HG02943 (cell line): Measurements from ENCODE around the gene MTRFR.

Experiments
- ATAC-seq: cut with Tn5 transposase; IDR thresholded peaks from one replicate; pipeline ENCODE4 v1.9.1; 2021; ENCODE audit warnings: mild to moderate bottlenecking, low read depth, moderate library complexity; ENCODE audit not compliant: unreplicated experiment

Gene MTRFR

DNA sequence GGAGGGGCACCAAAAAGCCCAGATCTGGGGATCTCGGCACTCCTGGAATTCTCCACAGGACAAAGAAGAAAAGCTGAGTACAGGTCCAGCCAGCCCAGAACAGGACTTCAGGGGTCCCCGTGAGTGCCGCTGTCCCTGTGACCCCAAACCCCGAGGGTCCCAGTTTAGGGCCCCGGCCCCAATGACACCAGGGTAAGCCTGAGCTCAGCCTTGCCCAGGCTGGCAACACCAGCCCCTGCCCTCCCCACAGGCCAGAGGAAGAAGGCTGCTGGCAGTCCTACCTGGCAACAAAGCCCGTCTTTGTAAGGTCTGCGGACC lies 36.6 kb downstream of the MTRFR start:
- ATAC-seq, result no peak

DNA sequence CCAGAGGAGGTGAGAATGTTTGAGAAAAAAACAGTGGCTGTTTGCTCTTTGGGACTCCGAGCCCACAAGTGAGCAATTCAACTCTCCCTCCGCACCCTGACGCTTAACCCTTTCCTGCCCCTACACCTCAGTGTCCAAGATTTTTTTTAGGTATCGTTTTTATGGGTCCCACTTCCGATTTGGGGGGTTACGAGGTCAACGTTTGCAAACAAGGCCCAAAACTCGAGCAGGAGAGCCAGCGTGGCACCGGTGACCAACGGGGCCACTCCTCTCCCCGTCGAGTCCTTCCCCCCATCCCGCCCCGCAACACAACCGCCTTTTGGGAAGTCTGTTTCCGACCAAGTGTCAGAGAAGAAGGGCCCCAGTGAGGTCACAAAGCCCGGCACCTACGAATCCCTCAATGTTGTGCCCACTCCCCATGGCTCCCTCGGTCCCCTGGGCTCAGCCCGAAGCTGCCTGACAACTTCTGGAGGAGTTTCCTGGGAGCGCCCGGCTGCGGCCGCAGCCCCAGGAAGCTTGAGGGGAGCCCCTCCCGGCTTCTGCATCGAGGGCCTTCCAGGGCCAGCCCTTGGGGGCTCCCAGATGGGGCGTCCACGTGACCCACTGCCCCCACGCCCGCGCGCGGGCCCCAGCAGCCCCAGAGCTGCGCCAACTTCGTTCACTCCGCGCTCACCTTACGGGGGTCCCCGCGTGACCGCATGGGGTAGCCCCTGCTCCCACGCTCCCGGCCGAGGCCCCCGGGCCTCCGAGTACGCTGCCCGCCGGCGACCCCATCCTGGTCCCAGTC lies 37.2 kb downstream of the MTRFR start:
- no peak for ATAC-seq

DNA sequence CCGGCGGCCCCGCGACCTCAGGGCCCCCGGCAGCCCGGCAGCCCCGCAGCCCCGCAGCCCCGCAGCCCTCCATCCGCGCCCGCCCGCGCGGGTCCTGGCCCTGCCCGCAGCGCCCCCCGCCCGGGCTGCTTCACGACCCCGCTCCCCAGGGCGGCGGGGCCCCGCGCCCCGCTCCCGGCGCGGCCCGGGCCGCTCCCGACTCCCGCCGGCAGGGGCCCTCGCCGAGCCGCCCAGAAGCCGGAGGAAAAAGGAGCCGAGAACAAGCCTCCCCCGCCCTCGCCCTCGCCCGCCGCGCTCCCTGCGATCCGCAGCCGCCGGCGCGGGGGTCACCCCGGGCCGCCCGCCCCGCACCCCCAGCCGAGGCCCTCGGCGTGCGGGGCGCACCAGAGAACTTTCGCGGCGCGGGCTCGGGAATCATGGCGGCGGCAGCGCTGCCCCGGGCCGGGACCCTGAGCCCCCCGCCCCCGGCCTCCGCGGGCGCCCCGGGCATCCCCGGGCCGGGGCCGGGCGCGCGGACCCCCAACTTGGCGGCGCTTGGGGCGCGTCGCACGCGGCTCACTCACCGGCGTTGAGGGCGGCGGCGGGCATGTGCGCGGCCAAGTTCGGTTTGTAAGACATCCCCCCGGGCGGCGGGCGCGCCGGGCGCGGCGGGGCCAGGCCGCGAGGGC lies 37.9 kb downstream of the MTRFR start:
- no peak for ATAC-seq

DNA sequence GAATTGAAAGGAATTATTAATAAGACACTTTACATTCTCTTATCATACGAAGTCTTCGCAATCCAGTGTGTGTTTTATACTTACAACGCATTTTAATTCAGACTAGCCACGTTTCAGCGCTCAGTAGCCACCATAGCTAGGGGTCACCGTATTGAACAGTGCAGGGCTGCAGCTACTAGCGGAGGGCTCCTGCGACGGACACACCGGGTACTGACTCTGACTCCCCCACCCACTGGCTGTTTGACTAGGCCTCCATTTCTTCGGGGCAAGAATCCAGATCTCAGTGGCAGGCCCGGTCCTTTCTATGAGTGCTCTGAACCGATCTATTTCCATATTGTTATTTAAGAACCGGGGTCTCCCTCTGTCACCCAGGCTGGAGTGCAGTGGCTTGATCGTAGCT lies 39.9 kb downstream of the MTRFR start:
- no peak for ATAC-seq

DNA sequence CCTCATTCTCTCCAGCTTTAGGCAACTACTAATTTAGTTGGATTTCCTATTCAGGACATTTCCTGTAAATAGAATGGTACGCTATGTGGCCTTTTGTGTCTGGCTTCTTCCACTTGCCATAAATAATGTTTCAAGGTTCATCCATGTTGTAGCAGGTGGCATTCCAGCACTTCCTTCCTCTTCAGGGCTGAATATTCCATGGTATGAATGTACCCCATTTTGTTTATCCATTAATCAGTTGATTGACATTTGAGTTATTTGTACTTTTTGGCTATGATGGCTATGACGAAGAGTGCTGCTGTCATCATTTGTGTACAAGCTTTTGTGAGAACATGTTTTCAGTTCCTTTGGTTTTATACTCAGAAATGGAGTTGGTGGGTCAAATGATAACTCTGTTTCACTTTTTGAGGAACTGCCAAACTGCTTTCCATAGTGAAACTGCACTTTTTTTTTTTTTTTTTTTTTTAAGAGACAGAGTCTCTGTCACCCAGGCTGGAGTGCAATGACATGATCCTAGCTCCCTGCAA lies 44.9 kb downstream of the MTRFR start:
- peak; percentile 54 for ATAC-seq

DNA sequence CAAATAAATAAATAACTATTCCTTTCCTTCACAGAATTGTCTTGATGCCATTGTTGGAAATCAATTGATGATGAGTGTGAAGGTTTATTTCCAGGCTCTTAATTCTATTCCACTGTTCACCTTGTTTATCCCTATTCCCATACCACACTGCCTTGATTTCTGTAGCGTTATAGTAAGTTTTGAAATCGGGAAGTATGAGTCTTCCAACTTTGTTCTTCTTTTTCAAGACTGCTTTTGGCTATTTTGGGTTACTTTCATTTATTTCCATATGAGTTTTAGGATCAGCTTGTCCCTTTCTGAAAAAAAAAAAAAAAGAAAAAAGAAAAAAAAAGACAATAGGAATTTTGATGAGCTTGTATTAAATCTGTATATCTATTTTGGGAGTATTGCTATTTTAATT lies 47.7 kb downstream of the MTRFR start:
- no peak for ATAC-seq

DNA sequence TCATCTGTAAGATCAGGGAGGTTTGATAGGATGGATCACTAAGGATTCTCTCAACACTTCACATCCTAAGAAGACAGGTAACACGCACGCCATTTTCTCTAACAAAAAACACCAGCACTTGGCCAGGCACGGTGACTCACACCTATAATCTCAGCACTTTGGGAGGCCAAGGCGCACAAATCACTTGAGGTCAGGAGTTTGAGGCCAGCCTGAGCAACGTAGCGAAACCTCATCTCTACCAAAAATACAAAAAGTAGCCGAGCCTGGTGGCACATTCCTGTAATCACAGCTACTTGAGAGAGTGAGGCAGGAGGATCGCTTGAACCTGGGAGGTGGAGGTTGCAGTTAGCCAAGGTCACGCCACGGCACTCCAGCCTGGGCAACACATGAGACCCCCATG lies 48.9 kb downstream of the MTRFR start:
- ATAC-seq, result no peak

DNA sequence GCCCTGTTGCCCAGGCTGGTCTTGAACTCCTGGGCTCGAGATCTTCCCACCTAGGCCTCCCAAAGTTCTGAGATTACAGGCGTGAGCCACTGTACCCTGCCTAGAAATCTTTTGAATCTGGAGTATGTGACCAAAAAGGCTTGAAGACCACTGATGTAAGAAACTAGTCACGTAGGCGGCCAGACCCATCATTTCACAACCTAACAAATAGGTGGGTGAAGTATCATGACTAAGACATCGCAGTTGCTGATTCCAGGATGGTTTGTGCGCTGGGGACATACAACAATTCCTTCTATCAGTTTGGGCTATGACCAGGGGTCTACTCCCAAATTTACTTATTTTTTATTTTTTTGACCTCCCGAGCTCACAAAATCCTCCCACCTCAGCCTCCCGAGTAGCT lies 50.2 kb downstream of the MTRFR start:
- no peak for ATAC-seq

DNA sequence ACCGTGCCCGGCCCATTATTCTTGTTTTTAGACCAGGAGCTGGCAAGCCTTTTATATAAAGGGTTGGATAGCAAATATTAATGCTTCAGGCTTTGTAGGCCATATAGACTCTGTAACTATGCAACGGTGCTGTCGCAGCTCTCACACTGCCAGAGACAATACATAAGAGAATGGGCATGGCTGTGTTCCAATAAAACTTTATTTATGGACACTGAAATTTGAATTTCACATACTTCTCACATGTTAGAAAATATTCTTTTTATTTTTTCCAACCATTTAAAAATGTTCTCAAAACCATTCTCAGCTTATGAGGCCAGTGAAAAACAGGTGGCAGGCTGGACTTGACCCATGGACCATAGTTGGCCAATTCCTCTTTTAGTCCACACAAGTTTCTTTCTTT lies 51.4 kb downstream of the MTRFR start:
- no peak for ATAC-seq

DNA sequence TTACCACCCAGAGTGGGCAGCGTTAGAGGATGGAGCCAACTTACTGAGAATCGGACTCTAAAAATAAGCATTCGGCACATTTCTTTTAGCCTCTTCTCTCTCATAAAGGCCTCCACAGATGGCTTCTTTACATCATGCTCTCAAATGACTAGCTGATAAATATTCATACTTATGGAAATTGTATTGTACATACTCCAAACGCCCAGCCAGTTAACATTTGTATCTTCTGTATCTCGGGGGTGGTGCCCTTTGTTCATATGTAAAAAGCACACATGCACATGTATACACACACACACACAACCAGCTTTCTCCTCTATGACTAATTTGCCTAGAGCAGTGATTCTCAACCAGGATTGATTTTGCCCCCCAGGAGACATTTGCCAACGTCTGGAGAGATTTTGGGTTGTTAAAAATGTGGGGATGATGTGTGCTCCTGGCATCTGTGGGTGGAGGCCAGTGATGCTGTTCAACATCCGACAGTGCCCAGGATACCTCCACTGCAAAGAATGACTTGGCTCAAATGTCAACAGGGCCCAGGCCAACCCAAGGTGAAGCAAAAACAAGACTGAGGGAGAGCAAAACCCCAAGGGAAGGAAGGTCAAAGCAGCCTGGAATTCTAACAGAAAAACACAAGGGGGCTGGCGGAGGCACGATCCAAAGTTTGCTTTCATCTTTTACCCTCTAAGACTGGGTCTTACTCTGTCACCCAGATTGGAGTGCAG lies 53.6 kb downstream of the MTRFR start:
- no peak for ATAC-seq

DNA sequence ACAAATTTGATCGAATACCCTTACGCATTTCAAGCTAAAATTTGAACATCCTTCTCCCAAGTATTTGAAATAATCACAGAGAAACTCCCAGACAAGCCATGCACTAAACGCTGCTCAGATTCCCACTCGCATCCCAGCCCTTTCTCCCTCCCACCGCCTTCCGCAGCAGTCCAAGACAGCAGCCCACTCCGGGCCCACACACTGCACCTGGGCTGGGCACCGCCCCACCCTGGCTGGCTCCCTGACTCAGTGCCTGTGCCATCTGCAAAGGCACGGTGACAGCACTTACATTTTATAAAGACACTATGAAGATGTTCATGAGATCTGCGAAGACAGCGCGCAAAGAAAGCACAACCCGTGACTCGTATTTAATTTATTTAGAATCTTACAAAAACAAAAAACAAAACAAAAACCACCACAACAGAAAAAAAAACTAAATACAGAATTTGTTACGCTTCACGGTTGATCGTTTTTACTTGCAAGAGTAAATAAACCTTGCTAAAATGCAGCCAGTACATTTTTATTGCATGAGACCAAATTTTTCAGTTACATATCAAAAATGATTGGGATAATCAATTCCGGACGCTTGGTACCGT lies 55.6 kb downstream of the MTRFR start:
- no peak for ATAC-seq

DNA sequence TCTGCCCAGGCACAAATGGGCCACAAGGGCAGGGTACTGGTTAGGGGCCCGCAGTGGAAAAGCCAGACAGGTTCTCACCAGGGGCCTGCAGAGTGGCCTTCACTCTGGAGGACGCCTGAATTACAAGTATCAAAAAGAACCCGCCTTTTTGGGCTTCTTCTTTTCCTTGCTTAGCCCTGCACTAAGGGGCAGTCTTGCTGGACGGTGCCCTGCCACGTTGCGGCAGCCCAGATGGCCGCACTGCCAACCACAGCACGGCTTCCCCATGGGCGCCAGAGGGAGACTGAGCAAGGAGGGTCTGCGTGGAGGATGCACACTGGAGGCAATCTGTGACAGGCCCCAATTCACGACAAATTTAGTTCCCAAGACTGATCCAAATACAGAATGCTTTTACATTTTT lies 56.7 kb downstream of the MTRFR start:
- ATAC-seq, result no peak

DNA sequence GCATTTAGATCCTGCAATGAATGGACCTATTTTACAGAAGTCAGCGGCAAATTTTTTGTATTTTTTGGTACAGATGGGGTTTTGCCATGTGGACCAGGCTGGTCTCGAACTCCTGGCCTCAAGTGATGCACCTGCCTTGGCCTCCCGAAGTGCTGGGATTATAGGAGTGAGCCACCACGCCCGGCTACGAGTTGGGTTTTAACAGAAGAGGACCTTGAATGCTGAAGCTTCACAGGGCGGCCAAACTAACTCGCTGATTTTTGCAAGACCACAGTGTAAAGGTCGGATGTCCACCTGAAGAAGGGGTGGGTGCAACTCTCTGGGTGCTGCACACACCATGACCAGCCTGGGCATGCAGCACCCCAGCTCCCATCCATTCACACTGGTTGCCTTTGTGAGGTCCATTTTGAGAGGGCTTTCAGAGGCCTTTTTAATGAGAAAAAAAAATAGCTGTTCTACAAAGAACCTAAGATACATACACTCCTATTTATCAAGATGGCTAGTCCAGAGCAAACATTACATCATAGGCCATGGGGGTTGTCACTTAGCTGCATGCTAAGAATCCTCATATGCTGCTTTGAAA lies 60.0 kb downstream of the MTRFR start:
- no peak for ATAC-seq

DNA sequence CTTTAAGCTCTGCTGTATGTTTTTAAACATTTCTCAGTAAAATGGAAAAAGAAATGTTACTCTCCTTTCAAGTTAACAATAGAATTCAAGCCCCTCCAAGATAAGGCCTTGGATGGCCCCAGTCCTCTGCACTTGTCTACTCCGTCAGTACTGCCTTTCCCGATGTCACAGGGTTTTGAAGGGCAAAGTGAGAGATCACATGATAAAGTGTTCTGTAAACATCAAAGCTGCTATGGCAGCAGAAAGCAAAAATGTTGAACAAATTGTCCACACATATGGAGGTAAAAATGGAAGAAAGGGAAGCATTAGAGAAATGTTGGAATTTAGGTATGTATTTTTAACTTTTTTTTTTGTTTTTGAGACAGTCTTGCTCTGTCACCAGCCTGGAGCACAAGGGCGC lies 71.9 kb downstream of the MTRFR start:
- ATAC-seq, result no peak

DNA sequence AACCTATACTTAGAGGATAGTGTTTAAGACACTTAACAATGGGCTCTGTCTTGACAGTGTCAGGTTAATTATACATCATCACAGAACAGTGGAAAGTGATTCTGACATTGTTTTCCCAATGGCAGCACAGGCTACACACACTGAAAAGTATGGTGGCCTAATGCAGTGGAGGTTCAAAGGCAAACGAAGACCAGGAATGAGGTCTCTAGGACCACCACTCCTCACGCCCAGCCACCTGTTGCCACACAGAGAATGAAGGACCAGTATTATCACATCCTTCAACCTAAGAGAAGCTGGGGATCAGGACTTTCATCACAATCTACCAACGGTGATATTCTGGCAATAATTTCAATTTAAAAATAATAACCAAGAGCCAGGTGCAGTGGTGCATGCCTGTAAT lies 73.0 kb downstream of the MTRFR start:
- ATAC-seq, result no peak
